H1 (cell line): ENCODE data around the gene IL18BP. TPM values are rescaled to one million over a fixed set of nuclear protein-coding genes. Genes with fewer than 3 reads are reported as not detected.

Experiments
- CTCF ChIA-PET: fragments of 300-600 bp; sonication (Branson Sonifier 250); formaldehyde crosslinking; loops from one replicate; lab custom pipeline; 2021; ENCODE audit not compliant: partially characterized antibody; lab: Charles Lee
- POLR2A ChIA-PET: fragments of 300-600 bp; sonication (Branson Sonifier 250); formaldehyde crosslinking; loops from one replicate; lab custom pipeline; 2021; ENCODE audit warnings: inconsistent platforms; ENCODE audit not compliant: partially characterized antibody; lab: Charles Lee
- DNase-seq, 2 experiments: peaks; one replicate each; pipeline versions ENCODE4 v3.0.0 to v3.0.0-alpha.2; 2010 to 2022; ENCODE audit warnings: low spot score in 2 of 2, low read depth in 1 of 2, mixed read lengths in 1 of 2
- FAIRE-seq: peaks from 2 replicates; lab custom pipeline; 2011; peaks lifted over from hg19 to GRCh38; lab: Jason Lieb, UNC
- H2AFZ ChIP-seq: 2 replicates; pipeline ENCODE4 v1.8.1; 2012; ENCODE audit warnings: low read length, inconsistent platforms
- H2AK5ac ChIP-seq: 2 replicates; pipeline ENCODE4 v1.6.1; 2013; ENCODE audit warnings: low read depth, low read length
- H2BK120ac ChIP-seq: replicated peaks from 2 replicates; pipeline ENCODE3; 2013; ENCODE audit warnings: low read depth, low read length, inconsistent platforms
- H2BK12ac ChIP-seq: 2 replicates; pipeline ENCODE4 v1.6.1; 2013; ENCODE audit warnings: low read depth, low read length
- H2BK15ac ChIP-seq: 2 replicates; pipeline ENCODE4 v1.6.1; 2013; ENCODE audit warnings: low read length
- H2BK20ac ChIP-seq: 2 replicates; pipeline ENCODE4 v1.6.1; 2013; ENCODE audit warnings: low read length
- H2BK5ac ChIP-seq: 2 replicates; pipeline ENCODE4 v1.6.1; 2013; ENCODE audit warnings: low read depth, low read length
- H3K14ac ChIP-seq: 2 replicates; pipeline ENCODE4 v1.6.1; 2013; ENCODE audit warnings: inconsistent platforms; ENCODE audit not compliant: insufficient read length
- H3K18ac ChIP-seq: 2 replicates; pipeline ENCODE4 v1.6.1; 2013; ENCODE audit warnings: low read length; ENCODE audit errors: extremely low read depth
- H3K23ac ChIP-seq: 2 replicates; pipeline ENCODE4 v1.6.1; 2013; ENCODE audit warnings: inconsistent platforms; ENCODE audit not compliant: insufficient read length
- H3K23me2 ChIP-seq: 2 replicates; pipeline ENCODE4 v1.6.1; 2013; ENCODE audit warnings: low read depth, low read length
- H3K27ac ChIP-seq: 2 replicates; pipeline ENCODE4 v1.6.1; 2011; ENCODE audit warnings: low read depth, low read length, inconsistent platforms
- H3K27me3 ChIP-seq, 4 experiments: replicated peaks in 1 of 4; 1 replicate in 1 of 4; 2 replicates in 3 of 4; pipeline versions ENCODE4 v1.6.1 to v1.8.1; 2011 to 2013; ENCODE audit warnings: low read length in 3 of 4, mild to moderate bottlenecking in 3 of 4, inconsistent platforms in 2 of 4, mixed read lengths in 2 of 4, moderate library complexity in 1 of 4; ENCODE audit not compliant: control insufficient read depth in 3 of 4, insufficient read depth in 3 of 4; ENCODE audit errors: extremely low read depth in 1 of 4
- H3K36me3 ChIP-seq, 4 experiments: 2 replicates each; pipeline versions ENCODE4 v1.6.1 to v1.8.1; 2011 to 2013; ENCODE audit warnings: mild to moderate bottlenecking in 4 of 4, low read length in 3 of 4, moderate library complexity in 2 of 4, control low read depth in 1 of 4, inconsistent platforms in 1 of 4; ENCODE audit not compliant: insufficient read depth in 4 of 4, control insufficient read depth in 2 of 4
- H3K4ac ChIP-seq: replicated peaks from 2 replicates; pipeline ENCODE3; 2013; ENCODE audit warnings: low read length, low read depth, mixed read lengths, inconsistent platforms; ENCODE audit not compliant: insufficient read length
- H3K4me1 ChIP-seq, 4 experiments: replicated peaks in 1 of 4; 1 replicate in 1 of 4; 2 replicates in 3 of 4; pipeline versions ENCODE4 v1.6.1 to v1.8.1; 2011 to 2013; ENCODE audit warnings: low read length in 3 of 4, inconsistent platforms in 2 of 4, mixed read lengths in 1 of 4; ENCODE audit not compliant: insufficient read depth in 4 of 4, control insufficient read depth in 3 of 4
- H3K4me2 ChIP-seq, 2 experiments: 2 replicates each; pipeline versions ENCODE4 v1.6.1 to v1.8.1; 2011 to 2013; ENCODE audit warnings: low read depth in 2 of 2, low read length in 2 of 2, control low read depth in 1 of 2, inconsistent platforms in 1 of 2, mild to moderate bottlenecking in 1 of 2; ENCODE audit not compliant: insufficient read depth in 1 of 2
- H3K4me3 ChIP-seq, 4 experiments: fragments of 200-600, 300-600 bp in 1 of 4; sonication (generic), shearing (Covaris generic), sonication (Bioruptor Twin) in 1 of 4; 2 replicates each; pipeline versions ENCODE4 v1.5.1 to v1.8.1; 2011 to 2016; ENCODE audit warnings: low read length in 4 of 4, low read depth in 3 of 4, control low read depth in 2 of 4, inconsistent platforms in 2 of 4, mild to moderate bottlenecking in 2 of 4, mixed read lengths in 1 of 4, moderate library complexity in 1 of 4; ENCODE audit not compliant: insufficient read depth in 2 of 4; ENCODE audit errors: extremely low read depth in 1 of 4
- H3K56ac ChIP-seq: replicated peaks from 2 replicates; pipeline ENCODE3; 2013; ENCODE audit warnings: low read depth, mild to moderate bottlenecking, mixed read lengths, low read length, inconsistent platforms; ENCODE audit not compliant: insufficient read length
- H3K79me1 ChIP-seq: 2 replicates; pipeline ENCODE4 v1.6.1; 2013; ENCODE audit warnings: low read depth, low read length, control low read depth
- H3K79me2 ChIP-seq, 2 experiments: 2 replicates each; pipeline versions ENCODE4 v1.6.1 to v1.8.1; 2012 to 2013; ENCODE audit warnings: low read length in 2 of 2, mild to moderate bottlenecking in 2 of 2, inconsistent platforms in 1 of 2; ENCODE audit not compliant: insufficient read depth in 2 of 2, control insufficient read depth in 1 of 2
- H3K9ac ChIP-seq, 4 experiments: replicated peaks in 1 of 4; 1 replicate in 1 of 4; 2 replicates in 3 of 4; pipeline versions ENCODE4 v1.6.1 to v1.8.1; 2011 to 2013; ENCODE audit warnings: low read depth in 3 of 4, low read length in 3 of 4, control low read depth in 2 of 4, mild to moderate bottlenecking in 2 of 4, moderate library complexity in 2 of 4, inconsistent platforms in 1 of 4; ENCODE audit errors: extremely low read depth in 1 of 4
- H3K9me3 ChIP-seq, 2 experiments: 2 replicates each; pipeline versions ENCODE4 v1.6.1 to v1.8.1; 2012 to 2013; ENCODE audit warnings: mild to moderate bottlenecking in 2 of 2, moderate library complexity in 2 of 2, control low read depth in 1 of 2, inconsistent platforms in 1 of 2, low read depth in 1 of 2, low read length in 1 of 2, mixed read lengths in 1 of 2; ENCODE audit not compliant: insufficient read depth in 2 of 2
- H4K20me1 ChIP-seq, 2 experiments: replicated peaks in 1 of 2; 2 replicates each; pipeline versions ENCODE3 to v1.8.1; 2011 to 2013; ENCODE audit warnings: inconsistent platforms in 2 of 2, low read length in 2 of 2, mild to moderate bottlenecking in 1 of 2; ENCODE audit not compliant: insufficient read depth in 2 of 2, control insufficient read depth in 1 of 2
- H4K5ac ChIP-seq: 2 replicates; pipeline ENCODE4 v1.6.1; 2013; ENCODE audit warnings: low read length, low read depth, mixed read lengths, inconsistent platforms; ENCODE audit not compliant: insufficient read length
- H4K8ac ChIP-seq: 2 replicates; pipeline ENCODE4 v1.8.0; 2013; ENCODE audit warnings: mild to moderate bottlenecking, moderate library complexity, low read length, inconsistent platforms; ENCODE audit not compliant: insufficient read depth; ENCODE audit errors: extremely low read depth
- H4K91ac ChIP-seq: replicated peaks from 2 replicates; pipeline ENCODE3; 2013; ENCODE audit warnings: low read length, mixed read lengths, inconsistent platforms; ENCODE audit not compliant: insufficient read length
- BACH1 ChIP-seq: IDR thresholded peaks from 2 replicates; pipeline ENCODE4 v1.6.1; 2012; ENCODE audit warnings: low read length, improper control_type of control experiment
- CTBP2 ChIP-seq: IDR thresholded peaks from 2 replicates; pipeline ENCODE4 v1.7.0; 2011; ENCODE audit warnings: borderline replicate concordance, mild to moderate bottlenecking, moderate library complexity, mixed read lengths, low read length; ENCODE audit not compliant: insufficient read depth, insufficient read length
- POLR2A ChIP-seq, 2 experiments: IDR thresholded peaks; 1 replicate in 1 of 2; 2 replicates in 1 of 2; pipeline ENCODE4 v1.6.1; 2011; ENCODE audit warnings: low read depth in 2 of 2, low read length in 2 of 2, mild to moderate bottlenecking in 2 of 2; ENCODE audit errors: control extremely low read depth in 1 of 2
- POLR2AphosphoS5 ChIP-seq: IDR thresholded peaks from 2 replicates; pipeline ENCODE4 v1.6.1; 2011; ENCODE audit warnings: low read depth, low read length
- RFX5 ChIP-seq: IDR thresholded peaks from 2 replicates; pipeline ENCODE4 v1.6.1; 2011; ENCODE audit warnings: low read depth, low read length, improper control_type of control experiment, borderline replicate concordance
- SIX5 ChIP-seq: IDR thresholded peaks from 2 replicates; pipeline ENCODE4 v1.6.1; 2011; ENCODE audit warnings: mild to moderate bottlenecking, low read depth, low read length
- TAF7 ChIP-seq: optimal IDR thresholded peaks from 2 replicates; pipeline ENCODE3; 2011; ENCODE audit warnings: low read depth, mild to moderate bottlenecking, inconsistent platforms, low read length, moderate library complexity, borderline replicate concordance
- WGBS, 2 experiments: shearing (Covaris generic) in 1 of 2; methylation state at CpG; one replicate each; pipeline versions ENCODE4 v1.1.6 to v1.1.7; 2013 to 2015; ENCODE audit warnings: low lambda C conversion rate in 2 of 2, mixed read lengths in 2 of 2, inconsistent platforms in 1 of 2, low coverage in 1 of 2, missing lambda C conversion rate in 1 of 2; ENCODE audit not compliant: insufficient replicate concordance in 2 of 2, insufficient coverage in 1 of 2, insufficient read length in 1 of 2; ENCODE audit errors: extremely low coverage in 1 of 2, missing lambda C conversion rate in 1 of 2; 5-methylcytosine and 5-hydroxymethylcytosine counted together
- polyA plus RNA-seq, 7 experiments: library from polyadenylated mRNA; depleted of rRNA in 3 of 7; stranded (reverse) in 5 of 7; unstranded in 2 of 7; fragments of >200 nt in 5 of 7; fragments of 200-250 nt in 2 of 7; gene quantifications; 1 replicate in 5 of 7; 2 replicates in 1 of 7; 4 replicates in 1 of 7; pipeline versions ENCODE4 v1.2.1 to v1.2.3, GENCODE V29; 2011 to 2013; ENCODE audit warnings: missing spikeins in 2 of 7, mixed read lengths in 2 of 7
- total RNA-seq: library from RNA; stranded (reverse); fragmentation: NEBNext Ultra II Directional; extraction: Animal tissue kit (Norgen Biotek cat#: 25700); gene quantifications from 2 replicates; pipeline ENCODE4 v1.2.1, GENCODE V29; 2021

IL18BP gene
- total and polyA plus RNA-seq, 2 of the 8 experiments (the other 6 are each of a cell fraction or from before 2014, with no cell fraction given) = 9.8 to 17.0 TPM

DNA sequence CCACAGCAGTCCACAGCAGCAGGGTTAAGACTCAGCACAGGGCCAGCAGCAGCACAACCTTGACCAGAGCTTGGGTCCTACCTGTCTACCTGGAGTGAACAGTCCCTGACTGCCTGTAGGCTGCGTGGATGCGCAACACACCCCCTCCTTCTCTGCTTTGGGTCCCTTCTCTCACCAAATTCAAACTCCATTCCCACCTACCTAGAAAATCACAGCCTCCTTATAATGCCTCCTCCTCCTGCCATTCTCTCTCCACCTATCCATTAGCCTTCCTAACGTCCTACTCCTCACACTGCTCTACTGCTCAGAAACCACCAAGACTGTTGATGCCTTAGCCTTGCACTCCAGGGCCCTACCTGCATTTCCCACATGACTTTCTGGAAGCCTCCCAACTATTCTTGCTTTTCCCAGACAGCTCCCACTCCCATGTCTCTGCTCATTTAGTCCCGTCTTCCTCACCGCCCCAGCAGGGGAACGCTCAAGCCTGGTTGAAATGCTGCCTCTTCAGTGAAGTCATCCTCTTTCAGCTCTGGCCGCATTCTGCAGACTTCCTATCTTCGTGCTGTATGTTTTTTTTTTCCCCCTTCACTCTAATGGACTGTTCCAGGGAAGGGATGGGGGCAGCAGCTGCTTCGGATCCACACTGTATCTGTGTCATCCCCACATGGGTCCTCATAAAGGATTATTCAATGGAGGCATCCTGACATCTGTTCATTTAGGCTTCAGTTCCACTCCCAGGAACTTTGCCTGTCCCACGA, 3.3 kb downstream of the IL18BP start:
- H3K27me3 ChIP-seq = no peaks in the 10 kb centered on the region
- no peak overlapping the region for H2BK120ac ChIP-seq
- no peak overlapping the region for H4K5ac ChIP-seq
- H3K9me3 ChIP-seq = no peaks in the 10 kb centered on the region
- H4K20me1 ChIP-seq = peaks cover 20 to 24% of the 10 kb centered on the region in 2 experiments
- DNase-seq (no peak), FAIRE-seq (no peak)
- no peak overlapping the region for H3K23ac ChIP-seq
- peaks cover 25 to 55% (median 42%) of the 10 kb centered on the region in 4 experiments for H3K36me3 ChIP-seq
- H2AK5ac ChIP-seq = no peak overlapping the region
- no peak overlapping the region for H2AFZ ChIP-seq
- ChIA-PET CTCF (interaction anchor here (0.6 to 3.6 kb wide), 3 partner anchors 13 to 45 kb away, joined by 3 to 18 read pairs (median 3); no protein-coding TSS in a partner anchor), POLR2A (interaction anchor here (0.7 to 1.5 kb wide), 5 partner anchors 8 to 77 kb away, joined by 3 to 4 read pairs (median 3); no protein-coding TSS in a partner anchor)
- H2BK20ac ChIP-seq = no peak overlapping the region
- TF ChIP-seq POLR2AphosphoS5 = peak; percentile 50
- no peak for TF ChIP-seq CTBP2
- TF ChIP-seq TAF7 = peak; percentile 7
- no peak for TF ChIP-seq RFX5
- peak in 1 of 2 experiments; percentile 52; a peak in 1 of 3 replicates for TF ChIP-seq POLR2A (IDR thresholded peaks at IDR 0.05; ENCODE audit: control extremely low read depth in 1 of 2, low read depth in 2 of 2, low read length in 2 of 2)
- TF ChIP-seq BACH1 = no peak
- TF ChIP-seq SIX5 = no peak
- no peak overlapping the region for H3K18ac ChIP-seq
- 81% methylated on average over 10 of the region's 10 CpGs; no CpG with 5 or more reads in 1 of the 2 experiments for WGBS, 2 experiments
- H3K4ac ChIP-seq = no peak overlapping the region
- no peak overlapping the region for H3K9ac ChIP-seq
- no peak overlapping the region for H4K8ac ChIP-seq
- no peak overlapping the region for H3K27ac ChIP-seq
- H2BK5ac ChIP-seq = no peak overlapping the region
- no peak overlapping the region for H3K56ac ChIP-seq
- H3K79me2 ChIP-seq = no peaks in the 10 kb centered on the region
- no peaks in the 10 kb centered on the region for H3K4me1 ChIP-seq
- no peak overlapping the region for H3K4me2 ChIP-seq
- H3K79me1 ChIP-seq = no peaks in the 10 kb centered on the region
- no peak overlapping the region for H3K4me3 ChIP-seq
- no peak overlapping the region for H3K14ac ChIP-seq
- H2BK12ac ChIP-seq = no peak overlapping the region
- H4K91ac ChIP-seq = no peak overlapping the region
- no peak overlapping the region for H2BK15ac ChIP-seq
- H3K23me2 ChIP-seq = no peaks in the 10 kb centered on the region
